IMR-90 (cell line): ENCODE measurements around the gene SLC26A8. TPM values are rescaled to one million over a fixed set of nuclear protein-coding genes. Genes with fewer than 3 reads are reported as not detected.

Experiments
- ATAC-seq: fragments of 200-7000 bp; cut with Tn5 transposase; 2 replicates; pipeline ENCODE4 v1.9.1; 2020; ENCODE audit warnings: low read depth, mild to moderate bottlenecking, moderate library complexity
- BruUV-seq: library from RNA; stranded (reverse); fragments of 400-500 nt; replicated peaks from 2 replicates; lab custom pipeline; 2021; lab: Mats Ljungman, UMichigan
- CTCF ChIA-PET: fragments of 300-600 bp; formaldehyde crosslinking; extraction: SDS; loops from one replicate; lab custom pipeline; 2021; ENCODE audit warnings: antibody characterized with exemption; lab: Yijun Ruan, JAX
- POLR2A ChIA-PET: fragments of 300-600 bp; sonication (Branson Sonifier 250); formaldehyde crosslinking; loops from one replicate; lab custom pipeline; 2022; ENCODE audit warnings: antibody characterized with exemption; ENCODE audit not compliant: unreplicated experiment; lab: Charles Lee
- DNase-seq: peaks from one replicate; pipeline ENCODE4 v3.0.0; 2013
- H2AFZ ChIP-seq: replicated peaks from 2 replicates; pipeline ENCODE3; 2013; ENCODE audit warnings: low read length, mild to moderate bottlenecking; ENCODE audit not compliant: poor library complexity
- H2AK5ac ChIP-seq: 2 replicates; pipeline ENCODE4 v1.6.1; 2013; ENCODE audit warnings: low read depth, low read length, inconsistent platforms
- H2AK9ac ChIP-seq: replicated peaks from 2 replicates; pipeline ENCODE3; 2013; ENCODE audit warnings: mild to moderate bottlenecking, low read depth, low read length, moderate library complexity; ENCODE audit not compliant: poor library complexity
- H2BK120ac ChIP-seq: 2 replicates; pipeline ENCODE4 v1.6.1; 2013; ENCODE audit warnings: low read depth, low read length, inconsistent platforms
- H2BK15ac ChIP-seq: 3 replicates; pipeline ENCODE4 v1.6.1; 2013; ENCODE audit warnings: low read depth, low read length, inconsistent platforms
- H2BK20ac ChIP-seq: 2 replicates; pipeline ENCODE4 v1.6.1; 2013; ENCODE audit warnings: low read depth, mild to moderate bottlenecking, inconsistent platforms, low read length, moderate library complexity
- H2BK5ac ChIP-seq: 2 replicates; pipeline ENCODE4 v1.6.1; 2013; ENCODE audit warnings: mild to moderate bottlenecking, low read depth, low read length, inconsistent platforms; ENCODE audit not compliant: poor library complexity, severe bottlenecking
- H3K14ac ChIP-seq: replicated peaks from 2 replicates; pipeline ENCODE4 v1.6.1; 2013; ENCODE audit warnings: low read depth, low read length, inconsistent platforms
- H3K18ac ChIP-seq: 2 replicates; pipeline ENCODE4 v1.6.1; 2013; ENCODE audit warnings: low read depth, low read length, control low read depth
- H3K23ac ChIP-seq: 2 replicates; pipeline ENCODE4 v1.6.1; 2013; ENCODE audit warnings: low read depth, low read length, inconsistent platforms
- H3K27ac ChIP-seq: 2 replicates; pipeline ENCODE4 v1.5.1; 2013; ENCODE audit warnings: mild to moderate bottlenecking, control low read depth, low read length; ENCODE audit not compliant: insufficient read depth
- H3K27me3 ChIP-seq: 2 replicates; pipeline ENCODE4 v1.6.1; 2013; ENCODE audit warnings: low read length; ENCODE audit not compliant: control insufficient read depth, insufficient read depth
- H3K36me3 ChIP-seq: 2 replicates; pipeline ENCODE4 v1.6.1; 2013; ENCODE audit warnings: low read length, mixed read lengths; ENCODE audit not compliant: control insufficient read depth, insufficient read depth
- H3K4ac ChIP-seq: 2 replicates; pipeline ENCODE4 v1.6.1; 2013; ENCODE audit warnings: low read depth, low read length, inconsistent platforms
- H3K4me1 ChIP-seq: 2 replicates; pipeline ENCODE4 v1.6.1; 2013; ENCODE audit warnings: low read length, mixed read lengths; ENCODE audit not compliant: control insufficient read depth, insufficient read depth
- H3K4me2 ChIP-seq: 2 replicates; pipeline ENCODE4 v1.6.1; 2013; ENCODE audit warnings: low read depth, mild to moderate bottlenecking, control low read depth, low read length, moderate library complexity
- H3K4me3 ChIP-seq: 2 replicates; pipeline ENCODE4 v1.5.1; 2013; ENCODE audit warnings: low read depth, mild to moderate bottlenecking, control low read depth, low read length, moderate library complexity; ENCODE audit not compliant: insufficient read depth
- H3K56ac ChIP-seq: 2 replicates; pipeline ENCODE4 v1.6.1; 2013; ENCODE audit warnings: low read length, inconsistent platforms; ENCODE audit not compliant: insufficient read depth; ENCODE audit errors: extremely low read depth
- H3K79me1 ChIP-seq, 2 experiments: 2 replicates each; pipeline ENCODE4 v1.6.1; 2013; ENCODE audit warnings: low read length in 2 of 2, inconsistent platforms in 1 of 2, low read depth in 1 of 2
- H3K9ac ChIP-seq: 2 replicates; pipeline ENCODE4 v1.6.1; 2013; ENCODE audit warnings: low read depth, low read length, control low read depth
- H3K9me1 ChIP-seq: 2 replicates; pipeline ENCODE4 v1.6.1; 2013; ENCODE audit warnings: low read length, inconsistent platforms; ENCODE audit not compliant: insufficient read depth
- H3K9me3 ChIP-seq: 2 replicates; pipeline ENCODE4 v1.6.1; 2013; ENCODE audit warnings: low read length; ENCODE audit not compliant: control insufficient read depth, insufficient read depth
- H4K20me1 ChIP-seq: 2 replicates; pipeline ENCODE4 v1.6.1; 2013; ENCODE audit warnings: low read length, inconsistent platforms; ENCODE audit not compliant: insufficient read depth
- H4K5ac ChIP-seq: 2 replicates; pipeline ENCODE4 v1.6.1; 2013; ENCODE audit warnings: mild to moderate bottlenecking, low read depth, low read length, control low read depth
- H4K8ac ChIP-seq, 2 experiments: 2 replicates each; pipeline ENCODE4 v1.6.1; 2013; ENCODE audit warnings: low read depth in 2 of 2, low read length in 2 of 2, control low read depth in 1 of 2, inconsistent platforms in 1 of 2
- H4K91ac ChIP-seq: 2 replicates; pipeline ENCODE4 v1.6.1; 2013; ENCODE audit warnings: low read depth, low read length, inconsistent platforms; ENCODE audit not compliant: insufficient read depth
- BHLHE40 ChIP-seq: fragments of 150-350 bp; IDR thresholded peaks from 2 replicates; pipeline ENCODE4 v1.6.1; 2016; ENCODE audit warnings: mild to moderate bottlenecking, low read depth, low read length
- FOS ChIP-seq: fragments of 150-350 bp; IDR thresholded peaks from 2 replicates; pipeline ENCODE4 v1.6.1; 2016; ENCODE audit warnings: low read depth, low read length
- MAFK ChIP-seq: IDR thresholded peaks from 2 replicates; pipeline ENCODE4 v1.6.1; 2012; ENCODE audit warnings: low read depth, low read length, improper control_type of control experiment
- WGBS, 2 experiments: methylation state at CpG; one replicate each; pipeline versions ENCODE4 v1.1.5 to v1.1.7; 2013; ENCODE audit warnings: missing lambda C conversion rate in 2 of 2; ENCODE audit not compliant: insufficient read length in 1 of 2; ENCODE audit errors: extremely low coverage in 2 of 2; 5-methylcytosine and 5-hydroxymethylcytosine counted together
- dilution Hi-C: fragments of 300-500 bp; cut with HindIII; formaldehyde crosslinking; loops from one replicate; pipeline ENCODE4 v1.14.3; 2018; ENCODE audit warnings: low sequenced_read_pairs; ENCODE audit not compliant: unreplicated experiment
- in situ Hi-C: fragments of 300-500 bp; cut with MboI; formaldehyde crosslinking; loops from 3 replicates; pipeline ENCODE4 v1.14.3; 2019; ENCODE audit warnings: low sequenced_read_pairs, inconsistent platforms, mixed read lengths
- intact Hi-C: fragments of 100-400 bp; cut with micrococcal nuclease; formaldehyde crosslinking; loops from 2 replicates; pipeline ENCODE4 v1.10.0; 2022
- polyA plus RNA-seq, 3 experiments: library from polyadenylated mRNA; depleted of rRNA; stranded (reverse); fragments of >200 nt; gene quantifications; 2 replicates each; pipeline ENCODE4 v1.2.3, GENCODE V29; 2012; ENCODE audit warnings: low replicate concordance in 1 of 3
- total RNA-seq: library from RNA; depleted of rRNA; stranded (reverse); fragments of >200 nt; gene quantifications from 2 replicates; pipeline ENCODE4 v1.2.3, GENCODE V29; 2012
- TF ChIP-seq, protein P1 (sequence below): conservative IDR thresholded peaks from 2 replicates; pipeline ENCODE4 v1.5.1; 2012; ENCODE audit warnings: mild to moderate bottlenecking, low read depth, low read length, improper control_type of control experiment
- TF ChIP-seq, protein P2 (sequence below): fragments of 150-350 bp; IDR thresholded peaks from 2 replicates; pipeline ENCODE4 v1.6.1; 2017; ENCODE audit warnings: mild to moderate bottlenecking, antibody characterized with exemption, low read length, low read depth

SLC26A8 gene
- total and polyA plus RNA-seq, 2 of the 4 experiments (the other 2 are of a cell fraction) = 0.07 TPM; not detected in 1

DNA sequence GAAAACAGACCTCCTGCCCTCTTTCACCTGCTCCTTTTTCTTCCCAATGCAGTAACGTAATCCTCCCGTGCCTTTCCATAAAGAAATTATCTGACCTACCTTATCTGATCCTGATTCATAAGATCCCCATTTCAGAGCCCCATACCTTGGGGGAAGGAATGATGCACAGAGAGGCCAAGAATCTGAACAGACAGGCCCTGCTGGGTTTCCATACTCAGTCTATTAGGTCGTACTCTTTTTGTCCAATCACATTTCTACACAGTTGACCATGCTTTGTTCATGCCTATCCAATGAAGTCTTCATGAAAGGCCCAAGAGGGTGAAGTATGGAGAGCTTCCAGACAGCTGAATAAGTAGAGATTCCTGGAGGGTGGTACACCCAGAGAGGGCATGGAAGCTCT lies 128.9 kb downstream of the SLC26A8 start:
- in situ Hi-C loops = no loop called here
- no CpG with 5 or more reads among the region's 3 CpGs for WGBS, 2 experiments
- no peak overlapping the region for H2AK9ac ChIP-seq
- BruUV-seq = no TSS peak
- H2BK5ac ChIP-seq = no peak overlapping the region
- H4K91ac ChIP-seq = no peak overlapping the region
- H2BK120ac ChIP-seq = no peak overlapping the region
- ATAC-seq (no peak), DNase-seq (peak; percentile 12)
- H2AFZ ChIP-seq = no peak overlapping the region
- intact Hi-C loops = no loop called here
- TF ChIP-seq, protein P1, sequence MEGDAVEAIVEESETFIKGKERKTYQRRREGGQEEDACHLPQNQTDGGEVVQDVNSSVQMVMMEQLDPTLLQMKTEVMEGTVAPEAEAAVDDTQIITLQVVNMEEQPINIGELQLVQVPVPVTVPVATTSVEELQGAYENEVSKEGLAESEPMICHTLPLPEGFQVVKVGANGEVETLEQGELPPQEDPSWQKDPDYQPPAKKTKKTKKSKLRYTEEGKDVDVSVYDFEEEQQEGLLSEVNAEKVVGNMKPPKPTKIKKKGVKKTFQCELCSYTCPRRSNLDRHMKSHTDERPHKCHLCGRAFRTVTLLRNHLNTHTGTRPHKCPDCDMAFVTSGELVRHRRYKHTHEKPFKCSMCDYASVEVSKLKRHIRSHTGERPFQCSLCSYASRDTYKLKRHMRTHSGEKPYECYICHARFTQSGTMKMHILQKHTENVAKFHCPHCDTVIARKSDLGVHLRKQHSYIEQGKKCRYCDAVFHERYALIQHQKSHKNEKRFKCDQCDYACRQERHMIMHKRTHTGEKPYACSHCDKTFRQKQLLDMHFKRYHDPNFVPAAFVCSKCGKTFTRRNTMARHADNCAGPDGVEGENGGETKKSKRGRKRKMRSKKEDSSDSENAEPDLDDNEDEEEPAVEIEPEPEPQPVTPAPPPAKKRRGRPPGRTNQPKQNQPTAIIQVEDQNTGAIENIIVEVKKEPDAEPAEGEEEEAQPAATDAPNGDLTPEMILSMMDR = no peak
- TF ChIP-seq, protein P2, sequence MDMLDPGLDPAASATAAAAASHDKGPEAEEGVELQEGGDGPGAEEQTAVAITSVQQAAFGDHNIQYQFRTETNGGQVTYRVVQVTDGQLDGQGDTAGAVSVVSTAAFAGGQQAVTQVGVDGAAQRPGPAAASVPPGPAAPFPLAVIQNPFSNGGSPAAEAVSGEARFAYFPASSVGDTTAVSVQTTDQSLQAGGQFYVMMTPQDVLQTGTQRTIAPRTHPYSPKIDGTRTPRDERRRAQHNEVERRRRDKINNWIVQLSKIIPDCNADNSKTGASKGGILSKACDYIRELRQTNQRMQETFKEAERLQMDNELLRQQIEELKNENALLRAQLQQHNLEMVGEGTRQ = no peak
- TF ChIP-seq MAFK (no peak), FOS (no peak), BHLHE40 (no peak)
- peaks cover 25 to 52% of the 10 kb centered on the region in 2 experiments for H3K79me1 ChIP-seq
- H3K9me1 ChIP-seq = no peaks in the 10 kb centered on the region
- H4K8ac ChIP-seq = no peak overlapping the region
- H3K9me3 ChIP-seq = no peaks in the 10 kb centered on the region
- CTCF ChIA-PET = no interaction called here
- H3K14ac ChIP-seq = no peak overlapping the region
- H4K5ac ChIP-seq = no peak overlapping the region
- no peak overlapping the region for H3K4me2 ChIP-seq
- H2BK15ac ChIP-seq = no peak overlapping the region
- POLR2A ChIA-PET = no interaction called here
- H2AK5ac ChIP-seq = no peak overlapping the region
- H3K27me3 ChIP-seq = no peaks in the 10 kb centered on the region
- H3K4me1 ChIP-seq = no peaks in the 10 kb centered on the region
- dilution Hi-C loops = no loop called here
- no peak overlapping the region for H3K56ac ChIP-seq
- no peaks in the 10 kb centered on the region; the same call in 1 of the 2 replicates for H3K36me3 ChIP-seq
- no peak overlapping the region; the same call in 1 of the 2 replicates for H3K23ac ChIP-seq
- H3K4ac ChIP-seq = no peak overlapping the region
- peaks cover 15% of the 10 kb centered on the region; the same call in 1 of the 2 replicates for H4K20me1 ChIP-seq
- H3K9ac ChIP-seq = no peak overlapping the region
- no peak overlapping the region for H3K4me3 ChIP-seq
- no peak overlapping the region for H3K18ac ChIP-seq
- no peak overlapping the region for H3K27ac ChIP-seq
- no peak overlapping the region for H2BK20ac ChIP-seq
